Transverse colon (tissue), 4 donors: ENCODE data around the gene IL10RA.

ENCODE experiments used
- CTCF ChIP-seq, 5 experiments: fragments of 200-600 bp in 3 of 5; fragments of 450-650 bp in 2 of 5; sonication (generic) in 3 of 5; IDR thresholded peaks; 1 replicate in 2 of 5; 2 replicates in 3 of 5; pipeline ENCODE4 v1.5.1; 2016 to 2017; ENCODE audit warnings: antibody characterized with exemption in 5 of 5, inconsistent platforms in 3 of 5, mild to moderate bottlenecking in 2 of 5, moderate library complexity in 1 of 5
- EP300 ChIP-seq: sonication (generic); formaldehyde crosslinking; IDR thresholded peaks from one replicate; pipeline ENCODE4 v1.6.1; 2017; ENCODE audit warnings: antibody characterized with exemption, low read depth
- POLR2A ChIP-seq: fragments of 450-650 bp; IDR thresholded peaks from one replicate; pipeline ENCODE4 v1.6.1; 2016; ENCODE audit warnings: antibody characterized with exemption, mild to moderate bottlenecking, moderate library complexity
- POLR2AphosphoS5 ChIP-seq, 3 donors: sonication (generic); formaldehyde crosslinking; IDR thresholded peaks; one replicate each; pipeline ENCODE4 v1.6.1; 2016; ENCODE audit warnings: antibody characterized with exemption in 3 of 3

GRCh38 chr11:117996058-117996457, 9.9 kb downstream of the IL10RA start:
- no peak for TF ChIP-seq CTCF (IDR thresholded peaks at IDR 0.05)
- TF ChIP-seq EP300 = no peak
- TF ChIP-seq POLR2A = no peak
- no peak for TF ChIP-seq POLR2AphosphoS5 (IDR thresholded peaks at IDR 0.05)
